HG03520 (cell line): ENCODE measurements around the gene COL27A1.
"Not testable (repeated sequence)": the region's sequence is repeated elsewhere in the genome, so short reads cannot be mapped to it uniquely, and the experiment has no call there.

ENCODE experiments used
- ATAC-seq: cut with Tn5 transposase; IDR thresholded peaks from one replicate; pipeline ENCODE4 v1.9.1; 2021; ENCODE audit warnings: mild to moderate bottlenecking, moderate library complexity; ENCODE audit not compliant: unreplicated experiment

COL27A1 gene

GRCh38 chr9:114331229-114332195 is 176.2 kb downstream of the COL27A1 start:
- not testable (repeated sequence) for ATAC-seq

GRCh38 chr9:114332474-114333040 is 177.2 kb downstream of the COL27A1 start:
- ATAC-seq = not testable (repeated sequence)

- not testable (repeated sequence) for ATAC-seq
Observed at GRCh38 chr9:114333718-114334117, 178.4 kb downstream of the COL27A1 start.

- ATAC-seq = no peak
Observed at GRCh38 chr9:114334490-114334889, 179.2 kb downstream of the COL27A1 start.

GRCh38 chr9:114335745-114336144 is 180.4 kb downstream of the COL27A1 start:
- no peak for ATAC-seq

- no peak for ATAC-seq
Observed at GRCh38 chr9:114336157-114336556, 180.8 kb downstream of the COL27A1 start.

- no peak for ATAC-seq
Observed at GRCh38 chr9:114336699-114337395, 181.5 kb downstream of the COL27A1 start.

- ATAC-seq = no peak
Observed at GRCh38 chr9:114338187-114338586, 182.8 kb downstream of the COL27A1 start.

- ATAC-seq = peak; percentile 64
Observed at GRCh38 chr9:114339130-114339908, 184.0 kb downstream of the COL27A1 start.

- ATAC-seq = no peak
Observed at GRCh38 chr9:114341152-114341830, 186.0 kb downstream of the COL27A1 start.

GRCh38 chr9:114341991-114342390 is 186.7 kb downstream of the COL27A1 start:
- no peak for ATAC-seq

GRCh38 chr9:114342755-114343440 is 187.6 kb downstream of the COL27A1 start:
- no peak for ATAC-seq

GRCh38 chr9:114343471-114344187 is 188.3 kb downstream of the COL27A1 start:
- no peak for ATAC-seq

- no peak for ATAC-seq
Observed at GRCh38 chr9:114344188-114344566, 188.8 kb downstream of the COL27A1 start.

- ATAC-seq = no peak
Observed at GRCh38 chr9:114344692-114345091, 189.4 kb downstream of the COL27A1 start.

- ATAC-seq = no peak
Observed at GRCh38 chr9:114345493-114346065, 190.2 kb downstream of the COL27A1 start.

GRCh38 chr9:114346146-114346545 is 190.8 kb downstream of the COL27A1 start:
- ATAC-seq = no peak

GRCh38 chr9:114347675-114348074 is 192.3 kb downstream of the COL27A1 start:
- ATAC-seq = no peak
